ENCODE data around the gene DPP7. TPM values are rescaled to one million over a fixed set of nuclear protein-coding genes. Genes with fewer than 3 reads are reported as not detected.

DPP7 gene
- polyA plus RNA-seq, 1 of the 3 experiments (the other 2 are of a cell fraction), result 127 TPM

GRCh38 chr9:137150617-137151457 is 36.3 kb upstream of the DPP7 start (continued):
- TF ChIP-seq TAF1 (IDR thresholded peaks at IDR 0.05; ENCODE audit: borderline replicate concordance, low read depth, low read length) (no peak), MXI1 (IDR thresholded peaks at IDR 0.05; ENCODE audit: low read depth, low read length) (no peak), REST (IDR thresholded peaks at IDR 0.05; ENCODE audit: low read depth, low read length) (no peak), CTCF (IDR thresholded peaks at IDR 0.05) (no peak), CHD2 (IDR thresholded peaks at IDR 0.05; ENCODE audit: low read length, partially characterized antibody) (no peak), YY1 (IDR thresholded peaks at IDR 0.05; ENCODE audit: low read depth) (no peak), NRF1 (IDR thresholded peaks at IDR 0.05; ENCODE audit: low read depth, low read length) (no peak)

GRCh38 chr9:137149942-137150616 is 35.5 kb upstream of the DPP7 start:
- no peaks in the 10 kb centered on the region for H3K79me2 ChIP-seq (ENCODE audit: insufficient read depth)
- H3K9me3 ChIP-seq, result no peaks in the 10 kb centered on the region
- H2AFZ ChIP-seq (ENCODE audit: low read depth), result no peak overlapping the region
- no peak overlapping the region for H3K27ac ChIP-seq (ENCODE audit: low read depth in 2 of 2, low read length in 1 of 2)
- H4K20me1 ChIP-seq (ENCODE audit: insufficient read depth), result no peaks in the 10 kb centered on the region
- no peak overlapping the region for H3K4me3 ChIP-seq (ENCODE audit: low read depth in 2 of 2, low read length in 1 of 2)
- 77% methylated on average over 17 of the region's 20 CpGs for WGBS (ENCODE audit: low lambda C conversion rate)
- ChIA-PET POLR2A (interaction anchor here (1.7 kb wide), 1 partner anchor 11 kb away, joined by 6 read pairs; the partner anchor contains the start of gene GRIN1), CTCF (interaction anchor here (0.6 to 2.0 kb wide), 3 partner anchors 26 to 410 kb away, joined by 3 to 7 read pairs (median 4); no protein-coding TSS in a partner anchor)
- H3K9ac ChIP-seq, result no peak overlapping the region
- H3K9me2 ChIP-seq, result no peaks in the 10 kb centered on the region
- H3F3A ChIP-seq (replicated peaks; ENCODE audit: insufficient read depth), result no peaks in the 10 kb centered on the region
- H3K4me2 ChIP-seq, result no peak overlapping the region
- no peak for DNase-seq
- no peaks in the 10 kb centered on the region for H3K4me1 ChIP-seq (ENCODE audit: control insufficient read depth in 1 of 2, insufficient read depth in 2 of 2, low read depth in 1 of 2, low read length in 1 of 2)
- no peaks in the 10 kb centered on the region for H3K36me3 ChIP-seq (replicated peaks in 1 of 2; ENCODE audit: control insufficient read depth in 1 of 2, insufficient read depth in 2 of 2, low read length in 1 of 2)
- H3K27me3 ChIP-seq (ENCODE audit: insufficient read depth), result no peaks in the 10 kb centered on the region
- TF ChIP-seq PBX3 (IDR thresholded peaks at IDR 0.05) (no peak), IRF3 (IDR thresholded peaks at IDR 0.05; ENCODE audit: low read depth, low read length) (no peak), REST (IDR thresholded peaks at IDR 0.05; ENCODE audit: low read depth, low read length) (no peak), POLR2AphosphoS5 (IDR thresholded peaks at IDR 0.05; ENCODE audit: low read depth, low read length) (no peak), RXRA (IDR thresholded peaks at IDR 0.05; ENCODE audit: borderline replicate concordance, low read depth) (no peak), FOXJ3 (CRISPR knock-in tag; IDR thresholded peaks at IDR 0.05) (no peak), MXI1 (IDR thresholded peaks at IDR 0.05; ENCODE audit: low read depth, low read length) (no peak), TEAD4 (IDR thresholded peaks at IDR 0.05; ENCODE audit: borderline replicate concordance, insufficient read depth) (no peak), ELF1 (IDR thresholded peaks at IDR 0.05) (no peak), MAX (IDR thresholded peaks at IDR 0.05; ENCODE audit: low read depth) (no peak), RFX5 (IDR thresholded peaks at IDR 0.05; ENCODE audit: low read length) (no peak)

Data from SK-N-SH (cell line).